ENCODE measurements around the gene KCNQ5.
"Not testable (repeated sequence)": the region's sequence is repeated elsewhere in the genome, so short reads cannot be mapped to it uniquely, and the experiment has no call there.

The KCNQ5 gene

DNA sequence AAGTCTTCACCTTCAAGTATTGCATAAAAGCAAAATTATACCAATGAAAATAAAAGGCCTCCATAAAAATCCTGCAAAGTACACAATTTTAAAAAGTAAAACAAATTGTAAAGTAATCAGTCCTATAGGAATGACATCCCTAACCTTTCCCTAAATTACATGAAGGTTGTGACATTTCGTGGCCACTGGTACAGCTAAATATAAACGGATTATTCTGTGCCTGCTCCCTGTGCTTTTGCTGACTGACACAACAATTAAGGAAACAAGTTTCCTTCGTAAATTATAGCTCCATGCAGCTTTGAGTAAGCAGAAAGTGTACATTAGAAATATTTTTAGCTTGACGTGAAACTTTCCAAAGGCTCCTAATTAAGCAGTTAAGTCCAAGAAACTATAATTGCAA, 222.8 kb downstream of the KCNQ5 start:
- DNase-seq (ENCODE audit: low spot score) = no peak

- DNase-seq (ENCODE audit: low spot score) = no peak
Measured at GRCh38 chr6:72849346-72849745, 227.5 kb downstream of the KCNQ5 start.

- DNase-seq (ENCODE audit: low spot score) = no peak
Measured at GRCh38 chr6:72850040-72850439, 228.2 kb downstream of the KCNQ5 start.

- DNase-seq (ENCODE audit: low spot score) = no peak
Measured at GRCh38 chr6:72850469-72850868, 228.6 kb downstream of the KCNQ5 start.

DNA sequence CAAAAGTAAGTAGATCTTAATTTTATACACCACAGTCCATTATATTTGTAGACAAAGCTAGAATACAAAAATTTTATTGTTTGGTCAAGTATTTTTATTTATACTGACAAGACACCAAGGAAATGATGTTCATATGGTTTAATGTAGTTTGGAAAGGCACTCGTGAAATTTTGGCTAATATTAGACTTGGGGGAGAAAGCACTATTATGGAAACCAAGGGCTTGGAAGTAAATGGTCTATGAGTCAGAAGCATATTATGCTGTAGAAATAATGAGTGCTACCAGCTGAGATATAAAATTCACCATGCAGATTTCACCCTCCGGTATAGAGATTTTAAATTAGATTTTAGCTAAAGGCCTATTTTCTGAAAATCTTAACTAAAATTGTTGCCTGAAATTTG, 233.6 kb downstream of the KCNQ5 start:
- no peak for DNase-seq (ENCODE audit: low spot score)

- DNase-seq (ENCODE audit: low spot score) = no peak
Measured at GRCh38 chr6:72856801-72857200, 234.9 kb downstream of the KCNQ5 start.

DNA sequence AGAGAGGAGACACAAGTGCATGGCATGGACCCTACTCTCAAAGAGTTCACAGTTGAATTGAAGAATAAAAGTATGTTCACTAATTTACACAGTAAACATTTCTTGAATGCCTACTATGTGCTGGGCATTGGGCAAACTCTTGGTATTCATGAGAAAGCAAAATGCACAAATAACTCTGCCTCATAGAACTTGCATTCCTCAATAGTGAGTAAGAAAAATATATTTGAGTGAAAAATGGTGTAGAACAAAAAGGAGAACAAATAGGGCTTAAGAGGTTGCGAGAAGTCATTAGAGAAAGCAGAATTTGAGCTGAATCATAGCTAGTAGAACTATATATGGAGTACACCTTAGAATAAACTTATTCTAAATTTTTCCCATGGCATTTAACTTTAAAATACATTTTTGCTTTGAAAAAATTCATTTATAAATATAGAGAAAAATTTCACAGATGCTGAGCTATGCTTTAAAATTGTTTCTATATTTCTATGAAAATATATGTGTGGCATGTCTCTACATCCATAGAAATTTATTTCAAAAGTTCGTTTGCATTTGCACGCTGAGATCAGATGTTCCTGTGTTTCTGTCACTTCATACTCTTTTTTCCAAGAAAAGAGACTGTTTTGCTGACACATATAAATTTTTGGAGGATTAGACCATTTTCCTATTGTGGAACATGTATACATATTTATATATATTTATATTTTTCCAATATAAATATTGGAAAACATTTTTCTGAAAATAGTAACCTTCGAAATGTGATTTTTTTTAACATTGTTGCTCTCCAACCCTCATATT, 236.1 kb downstream of the KCNQ5 start:
- no peak for DNase-seq (ENCODE audit: low spot score)

GRCh38 chr6:72861059-72861458, 239.2 kb downstream of the KCNQ5 start:
- no peak for DNase-seq (ENCODE audit: low spot score)

DNA sequence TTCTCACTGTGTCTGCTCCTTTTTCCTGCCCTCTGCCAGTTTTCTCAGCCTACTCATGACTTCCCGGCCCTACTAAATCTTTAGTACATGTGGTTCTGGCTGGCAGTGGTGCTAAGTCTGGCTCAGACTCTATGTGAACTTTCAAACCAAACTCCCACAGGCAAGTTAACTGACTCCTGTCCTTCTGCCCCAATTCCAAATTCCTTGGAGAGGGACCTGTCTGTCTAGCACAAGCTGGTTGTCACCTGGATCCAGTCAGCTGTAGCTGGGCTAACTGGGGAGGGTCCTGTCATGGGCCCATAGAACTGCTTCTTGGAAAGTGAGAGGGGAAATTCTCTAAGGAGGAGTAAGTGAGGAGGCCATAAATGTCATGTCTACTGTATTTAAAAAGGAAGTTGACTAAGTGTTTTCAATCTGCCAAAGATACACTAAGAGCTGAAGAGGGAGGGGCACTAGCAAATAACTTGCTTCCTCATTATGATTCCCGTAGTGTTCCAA, 240.1 kb downstream of the KCNQ5 start:
- DNase-seq (ENCODE audit: low spot score) = no peak

- DNase-seq (ENCODE audit: low spot score) = no peak
Measured at GRCh38 chr6:72863131-72863530, 241.3 kb downstream of the KCNQ5 start.

DNA sequence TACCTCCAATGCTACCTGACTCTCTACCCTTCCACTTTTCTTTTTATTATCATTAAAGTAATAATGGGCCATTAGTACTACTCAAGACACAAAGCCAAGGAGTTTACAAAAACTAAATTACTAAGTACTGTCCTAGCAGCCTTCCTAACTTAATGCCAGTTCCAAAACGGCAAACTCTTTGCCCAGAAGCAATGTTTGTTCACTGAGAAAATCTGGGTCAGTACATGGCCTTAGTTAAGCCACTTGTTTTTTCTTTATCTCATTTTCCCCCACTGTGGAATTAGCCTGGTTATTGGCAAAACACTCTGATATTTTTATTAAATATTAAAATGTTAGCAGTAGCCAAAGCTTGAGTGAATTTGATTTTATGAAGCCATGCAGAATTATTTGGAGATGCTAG, 242.4 kb downstream of the KCNQ5 start:
- DNase-seq (ENCODE audit: low spot score) = no peak

GRCh38 chr6:72864799-72865198, 242.9 kb downstream of the KCNQ5 start:
- no peak for DNase-seq (ENCODE audit: low spot score)

DNA sequence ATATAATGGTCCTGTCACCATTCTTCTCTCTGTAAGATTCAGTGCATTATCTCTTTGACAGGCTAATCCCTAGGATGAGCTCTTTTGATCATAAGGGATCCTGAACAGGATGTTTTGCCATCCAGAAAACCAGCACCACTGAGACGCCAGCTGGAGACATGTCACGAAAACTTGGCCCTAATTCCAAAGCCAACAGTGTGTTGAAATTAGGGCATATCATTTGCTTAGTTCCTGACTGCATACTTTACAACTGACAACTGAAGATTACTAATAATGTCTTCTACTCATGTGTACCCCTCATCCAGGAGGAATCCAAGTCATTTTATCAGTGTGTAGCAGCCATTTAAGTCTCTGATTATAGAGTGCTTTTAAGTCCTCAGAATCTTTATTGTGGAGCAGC, 243.6 kb downstream of the KCNQ5 start:
- no peak for DNase-seq (ENCODE audit: low spot score)

DNA sequence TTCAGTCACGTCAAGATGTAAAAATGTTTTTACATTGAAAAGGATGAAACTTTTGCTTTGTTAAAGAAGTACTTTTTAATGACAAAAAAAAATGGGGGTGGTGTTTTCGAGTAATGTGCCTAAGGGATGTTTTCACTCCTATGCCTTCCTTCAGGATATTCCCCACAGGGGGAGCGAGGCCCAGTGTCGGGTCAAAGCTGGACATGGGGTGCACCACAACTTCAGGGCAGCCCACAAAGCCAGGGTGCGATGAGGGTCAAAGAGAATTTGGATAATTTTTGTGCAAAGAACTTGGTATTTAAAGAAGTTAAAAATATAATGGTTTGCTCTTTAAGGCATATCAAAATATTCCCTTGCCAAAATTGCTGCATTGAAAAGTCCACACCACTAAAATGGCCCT, 247.8 kb downstream of the KCNQ5 start:
- DNase-seq (ENCODE audit: low spot score) = no peak

DNA sequence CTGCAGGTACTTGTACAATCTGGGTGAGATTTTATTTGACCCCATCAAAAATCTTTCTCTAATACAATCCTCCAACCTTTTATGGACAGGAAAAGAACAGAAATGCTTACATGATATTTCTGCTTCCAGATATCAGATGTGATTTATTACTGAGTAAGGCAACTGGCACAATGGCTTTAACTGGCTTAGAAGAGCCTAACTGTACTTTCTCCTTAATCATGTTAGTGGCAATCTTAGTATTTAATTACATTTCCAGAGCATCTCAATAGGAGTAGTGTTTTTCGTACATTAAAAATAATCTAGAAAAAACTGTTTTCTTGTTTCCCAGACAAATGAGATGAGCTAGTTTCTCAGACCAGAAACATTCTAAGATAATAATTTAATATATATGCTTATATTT, 251.6 kb downstream of the KCNQ5 start:
- DNase-seq (ENCODE audit: low spot score) = no peak

GRCh38 chr6:72876256-72876655, 254.4 kb downstream of the KCNQ5 start:
- no peak for DNase-seq (ENCODE audit: low spot score)

DNA sequence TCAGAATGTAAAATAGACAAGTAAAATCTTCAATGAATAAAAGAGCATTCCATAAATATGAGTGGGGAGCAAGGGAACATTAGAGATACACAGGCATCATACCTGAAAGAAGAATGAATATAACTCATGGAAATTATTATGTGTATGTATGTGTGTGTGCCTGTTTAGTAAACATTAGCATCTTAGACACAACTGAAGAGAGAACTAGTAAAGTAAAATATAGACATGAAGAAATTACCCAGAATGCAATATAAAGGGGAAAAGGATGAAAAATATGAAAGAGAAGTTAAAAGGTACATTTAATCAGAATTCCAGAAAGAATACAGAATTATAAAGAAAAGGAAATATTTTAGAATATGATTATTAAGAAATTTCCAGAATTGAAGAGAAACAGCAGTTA, 264.3 kb downstream of the KCNQ5 start:
- DNase-seq (ENCODE audit: low spot score) = no peak

DNA sequence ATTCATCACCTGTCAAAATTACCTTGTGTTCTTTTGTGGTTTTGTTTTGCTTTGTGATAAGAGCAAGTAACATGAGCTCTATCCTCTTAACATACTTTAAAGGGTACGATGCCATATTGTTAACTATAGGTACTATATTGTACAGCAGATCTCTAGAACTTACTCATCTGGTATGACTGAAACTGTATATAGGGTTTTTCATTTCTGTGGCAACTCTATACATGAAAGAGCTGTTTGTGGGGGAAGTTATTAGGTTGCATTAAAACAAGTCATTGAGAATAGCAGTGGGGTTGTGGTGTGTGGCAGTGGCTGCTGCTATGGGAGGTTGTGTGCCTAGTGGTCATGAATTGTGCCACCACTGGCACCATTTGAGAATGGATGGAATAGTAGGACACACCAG, 268.4 kb downstream of the KCNQ5 start:
- peak; percentile 11 for DNase-seq (ENCODE audit: low spot score)

GRCh38 chr6:72890671-72891070, 268.8 kb downstream of the KCNQ5 start:
- DNase-seq (ENCODE audit: low spot score) = no peak

DNA sequence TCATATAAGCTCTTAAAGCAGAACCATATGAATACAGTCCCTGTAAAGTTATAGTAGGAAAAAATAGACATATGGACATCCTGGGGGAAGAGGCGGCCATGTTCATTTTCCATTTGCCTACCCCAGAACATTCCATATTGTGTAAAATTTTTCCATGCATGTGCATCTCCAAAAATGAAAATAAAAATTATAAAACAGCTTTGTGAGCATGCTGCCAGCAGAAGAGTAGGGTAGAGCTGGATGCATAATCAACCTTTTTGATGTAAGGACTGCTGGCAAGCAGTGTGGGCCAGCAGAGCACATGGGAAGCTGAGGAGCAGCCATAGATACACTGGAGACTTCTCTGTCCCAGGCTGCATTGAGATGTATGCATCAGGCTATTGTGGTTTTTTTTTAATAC, 271.0 kb downstream of the KCNQ5 start:
- DNase-seq (ENCODE audit: low spot score) = no peak

DNA sequence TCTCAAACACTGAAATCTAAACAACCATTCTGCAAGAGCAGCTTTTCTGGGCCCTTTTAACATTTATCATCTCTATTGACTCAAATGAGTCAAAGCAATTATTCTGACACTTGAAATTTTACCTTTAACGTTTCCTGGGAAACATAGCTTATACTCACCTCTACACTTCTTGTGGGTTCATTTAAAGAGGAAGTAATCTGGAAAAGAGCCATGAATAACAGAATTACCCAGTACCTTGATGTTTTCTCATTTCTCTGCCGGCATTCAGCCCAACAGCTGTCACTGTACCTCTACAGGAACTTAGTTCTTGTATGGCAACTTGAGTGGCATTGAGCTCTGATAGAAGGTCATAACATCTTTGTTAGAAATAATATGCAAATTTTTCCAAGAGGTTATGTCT, 272.2 kb downstream of the KCNQ5 start:
- DNase-seq (ENCODE audit: low spot score) = no peak

DNA sequence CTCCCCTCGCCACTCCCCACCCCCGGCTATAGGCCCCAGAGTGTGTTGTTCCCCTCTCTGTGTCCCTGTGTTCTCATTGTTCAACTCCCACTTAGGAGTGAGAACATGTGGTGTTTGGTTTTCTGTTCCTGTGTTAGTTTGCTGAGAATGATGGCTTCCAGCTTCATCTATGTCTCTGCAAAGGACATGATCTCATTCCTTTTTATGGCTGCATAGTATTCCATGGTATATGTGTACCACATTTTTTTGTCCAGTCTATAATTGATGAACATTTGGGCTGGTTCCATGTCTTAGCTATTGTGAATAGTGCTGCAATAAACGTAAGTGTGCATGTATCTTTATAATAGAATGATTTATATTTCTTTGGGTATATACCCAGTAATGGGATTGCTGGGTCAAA, 276.4 kb downstream of the KCNQ5 start:
- DNase-seq (ENCODE audit: low spot score) = not testable (repeated sequence)

DNA sequence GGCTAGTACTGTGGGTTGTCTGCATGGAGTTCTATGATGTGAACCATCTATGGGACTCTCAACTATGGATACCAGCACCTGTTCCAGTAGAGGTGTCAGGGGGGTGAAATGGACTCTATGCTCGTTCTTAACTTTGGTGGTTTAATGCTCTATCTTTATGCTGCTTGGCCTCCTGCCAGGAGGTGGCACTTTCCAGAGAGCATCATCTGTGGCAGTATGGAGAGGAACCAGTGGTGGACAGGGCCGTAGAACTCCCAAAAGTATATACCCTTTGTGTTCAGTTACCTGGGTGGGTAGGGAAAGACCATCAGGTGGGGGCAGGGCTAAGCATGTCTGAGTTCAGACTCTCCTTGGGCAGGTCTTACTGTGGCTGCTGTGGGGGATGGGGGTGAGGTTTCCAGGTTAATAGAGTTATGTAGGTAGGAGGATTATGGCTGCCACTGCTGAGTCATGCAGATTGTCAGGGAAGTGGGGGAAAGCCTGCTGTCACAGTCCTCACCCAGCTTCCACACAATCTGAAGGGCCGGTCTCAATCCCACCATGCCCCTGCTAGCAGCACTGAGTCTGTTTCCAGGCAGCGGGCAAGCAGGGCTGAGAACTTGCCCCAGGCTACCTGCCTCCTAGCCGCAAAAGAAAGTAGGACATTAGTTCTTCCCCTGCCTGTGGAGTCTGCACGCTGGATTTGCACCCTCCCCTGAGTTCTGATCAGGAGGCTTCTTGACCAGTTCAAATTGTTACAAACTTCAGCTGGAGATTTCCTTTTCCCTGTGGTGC, 284.0 kb downstream of the KCNQ5 start:
- DNase-seq (ENCODE audit: low spot score) = no peak

Measured in activated CD4-positive, alpha-beta T cell treated with anti-CD3 and anti-CD28 coated beads, Interleukin-2, Interleukin-4, amounts not matched to agents 100 ng/mL and 50 ng/mL, durations not matched to agents 16 hours and 8 hours (primary cell).